GM04503 (cell line): ENCODE data around the gene SMIM35.

Experiments used
- DNase-seq: peaks from one replicate; pipeline ENCODE4 v3.0.0-alpha.2; 2012; ENCODE audit warnings: low read depth

The SMIM35 gene

GRCh38 chr11:118002010-118002540 lies 84.7 kb downstream of the SMIM35 start:
- no peak for DNase-seq

DNA sequence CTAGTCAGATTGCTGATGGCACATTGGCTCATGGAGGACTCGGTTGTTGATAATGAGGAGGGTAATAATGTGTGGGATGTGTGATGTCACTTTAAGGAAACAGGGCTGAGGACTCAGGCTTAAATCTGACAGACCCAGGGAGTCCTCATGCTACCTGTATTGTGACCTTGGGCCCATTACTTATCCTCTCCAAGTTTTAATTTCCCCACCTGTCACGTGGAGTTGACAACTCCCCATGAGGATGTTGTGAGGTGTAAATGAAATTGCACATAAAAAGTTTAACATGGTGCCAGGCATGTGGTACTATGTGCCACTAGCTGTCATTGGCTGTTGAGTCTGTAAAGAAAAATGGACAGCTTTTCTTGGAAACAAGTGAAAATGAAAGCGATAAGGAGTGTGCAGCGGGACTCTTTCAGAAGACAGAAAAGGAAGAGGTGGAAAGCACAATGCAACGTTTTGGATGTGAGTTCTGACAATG lies 85.2 kb downstream of the SMIM35 start:
- no peak for DNase-seq

- DNase-seq: no peak
Observed at GRCh38 chr11:118000850-118001228, 85.9 kb downstream of the SMIM35 start.

GRCh38 chr11:118000067-118000849 lies 86.5 kb downstream of the SMIM35 start:
- no peak for DNase-seq

GRCh38 chr11:117999354-117999993 lies 87.3 kb downstream of the SMIM35 start:
- DNase-seq: no peak

GRCh38 chr11:117998664-117999353 lies 88.0 kb downstream of the SMIM35 start:
- DNase-seq: no peak

DNA sequence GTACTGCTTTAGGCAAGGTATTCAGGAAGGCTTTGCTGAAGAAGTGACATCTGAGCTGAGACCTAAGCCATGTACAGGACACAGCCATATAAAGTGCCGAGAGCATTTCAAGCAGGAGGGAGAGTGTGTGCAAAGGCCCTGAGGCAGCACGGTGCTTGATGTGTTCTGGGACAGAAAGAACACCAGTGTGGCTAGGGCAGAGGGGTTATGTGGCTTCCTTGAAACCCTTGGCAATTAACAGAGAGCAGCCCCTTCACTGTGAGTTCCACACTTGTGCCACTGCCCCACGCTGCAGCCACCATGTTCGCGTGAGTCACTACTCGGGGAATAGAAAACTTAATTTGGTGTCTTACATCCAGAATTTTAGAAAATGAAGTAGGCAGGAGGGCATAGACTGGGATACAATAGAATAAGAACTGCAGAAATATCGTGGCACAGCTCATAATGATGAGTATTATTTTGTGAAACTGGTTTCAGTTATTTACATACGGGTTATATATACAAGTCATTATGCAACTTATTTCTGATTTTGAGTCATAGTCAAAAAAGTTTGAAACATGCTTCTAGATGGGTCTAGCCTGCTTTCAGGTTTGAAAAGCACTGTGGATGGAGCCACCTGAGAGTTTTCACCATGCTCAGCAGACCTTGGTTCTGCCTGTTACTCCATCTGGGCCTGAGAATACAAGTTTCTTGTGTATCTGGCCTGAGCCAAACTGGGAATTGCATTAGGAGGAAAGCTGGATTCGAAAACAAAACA lies 88.8 kb downstream of the SMIM35 start:
- DNase-seq: no peak

- DNase-seq: no peak
Observed at GRCh38 chr11:117997406-117997805, 89.4 kb downstream of the SMIM35 start.

DNA sequence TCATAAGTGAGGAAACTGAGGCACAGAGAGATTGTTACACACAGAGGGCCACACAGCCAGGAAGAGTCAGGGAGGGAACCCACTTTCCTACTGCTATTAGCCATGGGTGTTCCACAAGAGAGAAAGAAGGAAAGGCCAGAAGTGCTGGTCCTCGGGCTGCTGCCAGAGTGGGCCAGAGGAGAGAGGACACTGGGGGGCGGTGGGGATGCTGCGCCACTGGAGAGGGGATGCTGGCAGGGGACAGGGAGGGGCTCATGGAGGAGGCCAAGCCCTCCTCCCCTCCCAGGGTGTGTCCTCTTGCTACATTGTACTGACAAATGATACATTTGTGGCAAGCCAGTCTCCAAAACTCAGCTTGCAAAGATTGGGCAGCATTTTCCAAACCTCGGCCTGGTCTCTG lies 90.7 kb downstream of the SMIM35 start:
- no peak for DNase-seq

- DNase-seq: no peak
Observed at GRCh38 chr11:117995472-117995871, 91.3 kb downstream of the SMIM35 start.

DNA sequence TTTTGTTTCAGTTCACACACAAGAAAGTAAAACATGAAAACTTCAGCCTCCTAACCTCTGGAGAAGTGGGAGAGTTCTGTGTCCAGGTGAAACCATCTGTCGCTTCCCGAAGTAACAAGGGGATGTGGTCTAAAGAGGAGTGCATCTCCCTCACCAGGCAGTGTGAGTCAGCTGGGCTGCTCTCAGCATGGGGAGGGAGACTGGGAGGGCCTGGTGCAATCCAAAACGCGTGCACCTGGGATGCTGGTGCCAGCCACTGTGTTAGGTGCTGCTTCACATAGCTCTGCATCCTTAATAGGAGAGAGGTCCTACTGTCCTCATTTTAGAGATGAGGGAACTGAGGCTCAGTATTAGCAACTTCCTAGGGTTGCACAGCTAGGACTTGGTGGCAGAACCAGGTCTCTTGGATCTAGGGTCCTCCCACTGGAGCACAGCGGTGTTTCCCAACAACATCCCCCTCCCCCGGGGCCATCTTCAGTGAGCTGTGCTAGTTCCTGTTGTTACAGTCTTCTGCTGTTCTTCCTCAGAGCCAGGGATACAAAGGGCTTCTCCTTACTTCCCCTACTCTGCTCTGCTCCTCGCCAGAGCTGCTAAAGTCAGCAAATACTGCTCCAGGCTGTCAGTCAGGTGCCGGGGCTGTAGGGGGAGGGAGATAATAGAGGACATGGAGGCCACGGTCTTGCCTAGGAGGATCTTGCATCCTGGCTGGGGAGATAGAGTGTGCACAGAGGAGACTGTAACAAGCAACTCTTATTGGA lies 92.6 kb downstream of the SMIM35 start:
- no peak for DNase-seq

GRCh38 chr11:117992620-117993019 lies 94.1 kb downstream of the SMIM35 start:
- DNase-seq: no peak

GRCh38 chr11:117992136-117992535 lies 94.6 kb downstream of the SMIM35 start:
- DNase-seq: no peak

DNA sequence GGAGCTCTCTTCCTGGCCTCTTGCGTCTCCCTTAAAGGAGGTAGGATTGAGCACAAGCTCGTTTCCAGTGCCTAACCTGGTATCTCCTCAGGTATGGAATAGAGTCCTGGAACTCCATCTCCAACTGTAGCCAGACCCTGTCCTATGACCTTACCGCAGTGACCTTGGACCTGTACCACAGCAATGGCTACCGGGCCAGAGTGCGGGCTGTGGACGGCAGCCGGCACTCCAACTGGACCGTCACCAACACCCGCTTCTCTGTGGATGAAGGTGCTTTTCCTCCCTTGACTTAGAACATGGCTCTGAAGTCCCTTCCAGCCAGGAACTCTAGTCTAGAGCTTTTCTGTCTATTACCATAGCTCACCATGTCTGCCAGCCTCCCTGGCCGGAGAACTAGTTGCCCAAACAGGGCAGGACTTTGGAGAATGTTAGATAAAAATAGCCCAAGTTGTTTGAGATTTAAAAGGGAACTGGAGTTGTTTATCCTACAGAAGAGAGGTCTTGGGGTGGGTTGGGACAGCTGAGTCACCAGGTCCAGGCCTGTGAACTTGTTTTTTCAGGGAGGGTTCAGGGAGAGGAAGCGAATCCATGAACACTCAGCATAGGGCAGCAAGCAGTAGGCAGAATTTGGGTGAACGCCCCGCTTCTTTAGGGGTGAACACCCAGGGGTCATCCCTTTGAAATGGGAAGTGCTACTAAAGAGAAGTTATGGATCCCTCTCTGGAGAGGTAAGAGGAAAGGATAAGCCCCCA lies 97.2 kb downstream of the SMIM35 start:
- no peak for DNase-seq

GRCh38 chr11:117986981-117987574 lies 99.7 kb downstream of the SMIM35 start:
- no peak for DNase-seq

GRCh38 chr11:117985953-117986887 lies 100.5 kb downstream of the SMIM35 start, which contains the start of gene IL10RA:
Gene IL10RA (plus strand): TSS chr11:117986394. CDS start chr11:117986468, 74 bp downstream.
- DNase-seq: no peak

DNA sequence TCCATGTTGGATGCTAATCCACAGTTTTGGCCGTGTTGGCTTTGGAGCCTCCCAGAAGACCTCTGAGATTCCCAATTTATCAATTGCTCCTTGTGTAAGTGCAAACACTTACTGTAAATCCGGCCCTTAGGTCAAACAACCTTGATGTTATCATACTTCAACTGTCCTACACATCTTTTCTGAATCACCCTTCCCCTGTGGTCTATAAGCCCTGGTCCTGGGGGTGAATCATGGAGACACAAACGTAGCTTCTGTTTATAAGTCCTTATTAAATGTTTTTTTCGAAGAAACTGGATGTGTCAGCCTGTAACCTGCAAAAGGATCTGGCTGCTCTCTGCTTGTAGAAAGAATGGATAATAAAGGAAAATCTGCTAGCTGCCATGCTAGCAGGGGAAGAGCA lies 102.3 kb downstream of the SMIM35 start:
- no peak for DNase-seq

GRCh38 chr11:117983163-117983475 lies 103.6 kb downstream of the SMIM35 start:
- no peak for DNase-seq

DNA sequence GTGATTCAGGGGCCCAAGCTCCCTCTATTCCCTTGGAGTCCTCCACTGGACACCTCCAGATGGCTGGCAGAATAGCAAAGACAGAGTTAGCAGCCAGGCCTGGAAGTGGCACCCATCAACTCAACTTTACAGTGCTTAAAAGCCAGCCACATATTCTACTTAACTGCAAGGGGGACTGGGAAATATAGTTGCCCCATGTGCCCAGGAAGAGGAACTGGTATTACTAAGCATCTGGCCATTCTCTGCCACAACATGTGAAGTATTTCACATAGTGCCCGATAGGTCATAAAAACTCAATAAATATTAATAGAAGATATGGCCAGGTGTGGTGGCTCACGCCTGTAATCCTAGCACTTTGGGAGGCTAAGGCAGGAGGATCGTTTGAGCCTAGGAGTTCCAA lies 106.0 kb downstream of the SMIM35 start:
- DNase-seq: no peak
